T-helper 2 cell treated with Interferon-gamma antibody and Interleukin-4, amounts not matched to agents 5 μg/mL and 100 μg/mL, for 36 hours (primary cell): ENCODE data around the gene ILRUN.
"Not testable (repeated sequence)": the region's sequence is repeated elsewhere in the genome, so short reads cannot be mapped to it uniquely, and the experiment has no call there.

Experiments used
- DNase-seq: peaks from one replicate; pipeline ENCODE4 v3.0.0; 2021; ENCODE audit warnings: low spot score
- H3K27ac Mint-ChIP-seq: one replicate; pipeline ENCODE4 v1.8.0; 2021; ENCODE audit warnings: mild to moderate bottlenecking, mixed read lengths
- H3K27me3 Mint-ChIP-seq: one replicate; pipeline ENCODE4 v1.8.0; 2021; ENCODE audit warnings: low read depth, mixed read lengths
- H3K36me3 Mint-ChIP-seq: one replicate; pipeline ENCODE4 v1.8.0; 2021; ENCODE audit warnings: low read depth, mixed read lengths
- H3K4me1 Mint-ChIP-seq: one replicate; pipeline ENCODE4 v1.8.0; 2021; ENCODE audit warnings: low read depth, mixed read lengths
- H3K4me3 Mint-ChIP-seq: one replicate; pipeline ENCODE4 v1.8.0; 2022; ENCODE audit warnings: mild to moderate bottlenecking, moderate library complexity, mixed read lengths
- H3K9me3 Mint-ChIP-seq: one replicate; pipeline ENCODE4 v1.8.0; 2021; ENCODE audit warnings: mixed read lengths

ILRUN gene

DNA sequence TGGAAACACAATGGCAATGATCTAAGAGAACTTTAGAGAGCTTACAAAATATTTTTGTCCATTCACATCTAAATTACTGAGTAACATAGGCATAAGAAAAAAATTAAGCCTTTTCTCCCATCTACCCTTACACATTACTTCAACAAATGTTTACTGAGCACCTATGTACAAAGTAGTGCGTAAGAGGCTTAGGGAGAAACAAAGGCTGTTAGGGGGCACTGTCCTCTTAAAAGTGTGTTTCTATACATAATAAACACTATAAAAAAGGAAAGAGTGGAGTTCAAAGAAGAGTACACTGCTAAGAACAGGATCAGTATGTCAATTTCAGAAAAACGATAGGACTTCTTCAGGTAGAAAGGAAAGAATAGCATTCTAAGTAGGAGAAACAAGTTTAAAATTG is 12.2 kb downstream of the ILRUN start:
- Mint-ChIP-seq H3K27me3 (no peaks in the 10 kb centered on the region), H3K4me3 (no peak overlapping the region), H3K9me3 (no peaks in the 10 kb centered on the region), H3K27ac (no peak overlapping the region), H3K36me3 (peaks cover 15% of the 10 kb centered on the region), H3K4me1 (peaks cover 6% of the 10 kb centered on the region)
- DNase-seq = no peak

- no peak overlapping the region for H3K27ac Mint-ChIP-seq
- H3K4me3 Mint-ChIP-seq = no peak overlapping the region
- H3K9me3 Mint-ChIP-seq = no peaks in the 10 kb centered on the region
- H3K27me3 Mint-ChIP-seq = no peaks in the 10 kb centered on the region
- H3K36me3 Mint-ChIP-seq = peaks cover 6% of the 10 kb centered on the region
- DNase-seq = no peak
- peaks cover 2% of the 10 kb centered on the region for H3K4me1 Mint-ChIP-seq
These were observed 15.6 kb downstream of the ILRUN start for GRCh38 chr6:34680802-34681515.

DNA sequence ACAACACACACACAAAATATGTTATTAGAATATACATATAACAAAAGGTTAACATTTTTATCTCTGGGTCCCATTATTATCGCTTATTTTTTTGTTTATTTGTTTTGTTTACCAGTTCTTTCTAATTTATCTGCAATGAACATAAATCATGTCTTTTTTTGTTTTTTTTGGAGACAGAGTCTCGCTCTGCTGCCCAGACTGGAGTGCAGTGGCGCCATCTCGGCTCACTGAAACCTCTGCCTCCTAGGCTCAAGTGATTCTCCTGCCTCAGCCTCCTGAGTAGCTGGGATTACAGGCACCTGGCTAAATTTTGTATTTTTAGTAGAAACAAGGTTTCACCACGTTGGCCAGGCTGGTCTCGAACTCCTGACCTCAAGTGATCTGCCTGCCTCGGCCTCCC is 16.3 kb downstream of the ILRUN start:
- DNase-seq, H3K27ac Mint-ChIP-seq, H3K36me3 Mint-ChIP-seq, H3K4me1 Mint-ChIP-seq, H3K4me3 Mint-ChIP-seq, H3K27me3 Mint-ChIP-seq, H3K9me3 Mint-ChIP-seq: not testable (repeated sequence)

GRCh38 chr6:34679552-34680253 is 16.9 kb downstream of the ILRUN start:
- Mint-ChIP-seq H3K36me3 (peaks cover 4% of the 10 kb centered on the region), H3K27ac (peak overlapping the region; percentile 65), H3K9me3 (no peaks in the 10 kb centered on the region), H3K4me1 (peaks cover 11% of the 10 kb centered on the region), H3K4me3 (no peak overlapping the region), H3K27me3 (no peaks in the 10 kb centered on the region)
- no peak for DNase-seq

DNA sequence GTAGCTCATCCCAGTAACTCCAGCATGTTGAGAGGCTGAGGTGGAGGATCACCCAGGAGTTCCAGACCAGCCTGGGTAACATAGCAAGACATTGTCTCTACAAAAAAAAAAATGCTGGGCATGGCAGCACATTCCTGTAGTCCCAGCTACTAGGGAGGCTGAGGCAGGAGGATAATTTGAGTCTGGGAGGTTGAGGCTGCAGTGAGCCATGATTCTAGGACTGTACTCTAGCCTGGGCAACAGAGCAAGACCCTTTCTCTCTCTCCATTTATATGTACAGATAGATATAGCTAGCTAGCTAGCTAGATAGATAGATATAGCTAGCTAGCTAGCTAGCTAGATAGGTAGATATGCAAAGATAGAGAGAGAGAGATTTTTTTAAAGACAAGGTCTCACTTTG is 20.4 kb downstream of the ILRUN start:
- peaks cover 7% of the 10 kb centered on the region for H3K36me3 Mint-ChIP-seq
- H3K27me3 Mint-ChIP-seq = no peaks in the 10 kb centered on the region
- no peak overlapping the region for H3K4me3 Mint-ChIP-seq
- H3K4me1 Mint-ChIP-seq = peaks cover 39% of the 10 kb centered on the region
- H3K27ac Mint-ChIP-seq = no peak overlapping the region
- DNase-seq = no peak
- H3K9me3 Mint-ChIP-seq = no peaks in the 10 kb centered on the region

DNA sequence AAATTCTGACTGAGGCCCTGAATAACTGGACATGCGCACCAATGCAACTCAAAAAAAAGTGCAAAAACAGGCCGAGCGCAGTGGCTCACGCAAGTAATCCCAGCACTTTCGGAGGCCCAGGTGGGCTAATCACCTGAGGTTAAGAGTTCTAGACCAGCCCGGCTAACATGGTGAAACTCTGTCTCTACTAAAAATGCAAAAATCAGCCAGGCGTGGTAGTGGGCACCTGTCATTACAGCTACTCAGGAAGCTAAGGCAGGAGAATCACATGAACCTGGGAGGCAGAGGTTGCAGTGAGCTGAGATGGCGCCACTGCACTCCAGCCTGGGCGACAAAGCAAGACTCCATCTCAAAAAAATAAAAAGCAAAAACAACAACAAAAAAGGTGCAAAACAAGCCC is 21.6 kb downstream of the ILRUN start:
- H3K36me3 Mint-ChIP-seq = peaks cover 11% of the 10 kb centered on the region
- not testable (repeated sequence) for H3K4me3 Mint-ChIP-seq
- H3K4me1 Mint-ChIP-seq = peaks cover 46% of the 10 kb centered on the region

DNA sequence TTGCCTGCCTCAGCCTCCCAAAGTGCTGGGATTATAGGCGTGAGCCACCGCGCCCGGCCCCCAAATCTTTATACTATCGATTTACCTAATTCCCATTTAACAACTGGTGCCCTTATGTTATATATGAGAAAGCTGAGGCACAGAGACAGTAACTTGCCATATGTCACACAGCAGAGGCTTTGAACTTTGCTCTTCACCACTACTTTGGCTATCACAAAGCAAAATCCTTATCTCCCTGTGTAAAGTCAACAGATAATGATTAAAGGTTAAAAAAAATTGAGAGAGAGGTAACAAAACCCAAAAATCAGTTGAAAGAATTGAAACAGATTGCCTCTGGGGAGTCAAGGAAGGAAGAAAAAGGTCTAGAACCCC is 22.3 kb downstream of the ILRUN start:
- peaks cover 46% of the 10 kb centered on the region for H3K4me1 Mint-ChIP-seq
- no peak for DNase-seq
- no peaks in the 10 kb centered on the region for H3K9me3 Mint-ChIP-seq
- peak overlapping the region; percentile 98 for H3K27ac Mint-ChIP-seq
- H3K27me3 Mint-ChIP-seq = no peaks in the 10 kb centered on the region
- H3K36me3 Mint-ChIP-seq = peaks cover 13% of the 10 kb centered on the region
- H3K4me3 Mint-ChIP-seq = peak overlapping the region; percentile 12

More for the DNA sequence above, 21.6 kb downstream of the ILRUN start:
- peak overlapping the region; percentile 3 for H3K27ac Mint-ChIP-seq
- H3K27me3 Mint-ChIP-seq, DNase-seq, H3K9me3 Mint-ChIP-seq: not testable (repeated sequence)

GRCh38 chr6:34673064-34673463 is 23.5 kb downstream of the ILRUN start:
- Mint-ChIP-seq H3K9me3 (no peaks in the 10 kb centered on the region), H3K4me1 (peaks cover 50% of the 10 kb centered on the region), H3K27me3 (no peaks in the 10 kb centered on the region), H3K36me3 (peaks cover 11% of the 10 kb centered on the region), H3K4me3 (peak overlapping the region; percentile 82), H3K27ac (peak overlapping the region; percentile 98)
- no peak for DNase-seq

GRCh38 chr6:34672657-34673043 is 23.9 kb downstream of the ILRUN start:
- DNase-seq = no peak
- Mint-ChIP-seq H3K4me1 (peaks cover 53% of the 10 kb centered on the region), H3K27ac (peak overlapping the region; percentile 98), H3K4me3 (peak overlapping the region; percentile 82), H3K9me3 (no peaks in the 10 kb centered on the region), H3K36me3 (peaks cover 11% of the 10 kb centered on the region), H3K27me3 (no peaks in the 10 kb centered on the region)

DNA sequence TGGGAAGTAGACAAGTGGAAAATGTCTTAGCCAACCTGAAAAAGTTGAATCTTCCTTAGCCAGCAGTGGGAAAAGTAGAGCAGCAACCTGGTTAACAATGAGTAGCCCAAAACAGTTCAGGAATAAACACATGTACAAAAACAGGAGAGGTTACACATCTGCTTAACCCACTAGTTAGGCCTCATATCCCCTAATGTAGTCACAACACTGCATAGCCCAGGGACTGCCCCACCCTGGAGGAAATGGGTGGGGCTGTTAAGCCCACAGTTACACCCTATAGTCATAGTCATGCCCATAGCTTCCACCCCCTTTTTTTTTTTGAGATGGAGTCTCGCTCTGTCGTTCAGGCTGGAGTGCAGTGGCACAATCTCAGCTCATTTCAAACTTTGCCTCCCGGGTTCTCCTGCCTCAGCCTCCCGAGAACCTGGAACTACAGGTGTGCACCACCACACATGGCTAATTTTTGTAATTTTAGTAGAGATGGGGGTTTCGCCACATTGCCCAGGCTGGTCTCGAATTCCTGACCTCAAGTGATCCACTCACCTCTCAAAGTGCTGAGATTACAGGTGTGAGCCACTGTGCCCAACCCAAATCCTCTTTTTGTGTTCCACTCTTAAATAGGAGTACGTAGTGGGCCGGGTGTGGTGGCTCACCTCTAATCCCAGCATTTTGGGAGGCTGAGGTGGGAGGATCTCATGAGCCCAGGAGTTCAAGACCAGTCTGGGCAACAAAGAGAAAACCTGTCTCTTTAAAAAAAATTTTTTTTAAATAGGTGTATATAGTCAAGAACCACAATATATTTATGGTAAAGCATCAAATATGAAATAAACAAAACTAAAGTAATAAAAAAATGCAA is 24.5 kb downstream of the ILRUN start:
- H3K9me3 Mint-ChIP-seq = no peaks in the 10 kb centered on the region
- H3K4me1 Mint-ChIP-seq = peaks cover 54% of the 10 kb centered on the region
- peak overlapping the region; percentile 82 for H3K4me3 Mint-ChIP-seq
- H3K36me3 Mint-ChIP-seq = peaks cover 11% of the 10 kb centered on the region
- peak overlapping the region; percentile 98 for H3K27ac Mint-ChIP-seq
- peak; percentile 82 for DNase-seq
- no peaks in the 10 kb centered on the region for H3K27me3 Mint-ChIP-seq

- Mint-ChIP-seq H3K4me1 (peaks cover 59% of the 10 kb centered on the region), H3K27ac (peak overlapping the region; percentile 98), H3K27me3 (no peaks in the 10 kb centered on the region), H3K9me3 (no peaks in the 10 kb centered on the region), H3K36me3 (peaks cover 14% of the 10 kb centered on the region), H3K4me3 (peak overlapping the region; percentile 82)
- no peak for DNase-seq
These were observed 25.2 kb downstream of the ILRUN start for GRCh38 chr6:34671367-34671766.

DNA sequence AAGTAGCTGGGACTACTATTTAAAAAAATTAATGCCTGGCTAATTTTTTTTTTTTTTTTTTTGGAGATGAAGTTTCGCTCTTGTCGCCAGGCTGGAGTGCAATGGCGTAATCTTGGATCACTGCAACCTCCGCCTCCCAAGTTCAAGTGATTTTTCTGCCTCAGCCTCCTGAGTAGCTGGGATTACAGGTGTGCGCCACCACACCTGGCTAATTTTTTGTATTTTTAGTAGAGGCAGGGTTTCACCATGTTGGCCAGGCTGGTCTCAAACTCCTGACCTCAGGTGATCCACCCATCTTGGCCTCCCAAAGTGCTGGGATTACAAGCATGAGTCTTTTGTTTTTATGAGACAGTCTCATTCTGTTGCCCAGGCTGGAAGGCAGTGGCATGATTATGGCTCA is 27.8 kb downstream of the ILRUN start:
- DNase-seq, H3K4me3 Mint-ChIP-seq, H3K27me3 Mint-ChIP-seq, H3K9me3 Mint-ChIP-seq, H3K27ac Mint-ChIP-seq: not testable (repeated sequence)
- Mint-ChIP-seq H3K36me3 (peaks cover 19% of the 10 kb centered on the region), H3K4me1 (peaks cover 63% of the 10 kb centered on the region)

- H3K36me3 Mint-ChIP-seq = peaks cover 22% of the 10 kb centered on the region
- no peak overlapping the region for H3K4me3 Mint-ChIP-seq
- H3K9me3 Mint-ChIP-seq = no peaks in the 10 kb centered on the region
- no peaks in the 10 kb centered on the region for H3K27me3 Mint-ChIP-seq
- no peak for DNase-seq
- H3K4me1 Mint-ChIP-seq = peaks cover 55% of the 10 kb centered on the region
- no peak overlapping the region for H3K27ac Mint-ChIP-seq
These were observed 28.9 kb downstream of the ILRUN start for GRCh38 chr6:34667481-34668238.
